Ishikawa (cell line): ENCODE data around the gene NPC1.

Experiments used
- CEBPB ChIP-seq: IDR thresholded peaks from 2 replicates; pipeline ENCODE4 v1.6.1; 2012
- CREB1 ChIP-seq: IDR thresholded peaks from 2 replicates; pipeline ENCODE4 v1.6.1; 2012; ENCODE audit warnings: low read depth
- EGR1 ChIP-seq: IDR thresholded peaks from 2 replicates; pipeline ENCODE4 v1.6.1; 2012
- EP300 ChIP-seq: IDR thresholded peaks from 2 replicates; pipeline ENCODE4 v1.6.1; 2012; ENCODE audit warnings: borderline replicate concordance
- FOXM1 ChIP-seq: IDR thresholded peaks from 2 replicates; pipeline ENCODE4 v1.6.1; 2012; ENCODE audit warnings: low read depth, borderline replicate concordance
- MAX ChIP-seq: IDR thresholded peaks from 2 replicates; pipeline ENCODE4 v1.6.1; 2012
- NFIC ChIP-seq: IDR thresholded peaks from 2 replicates; pipeline ENCODE4 v1.6.1; 2012
- RAD21 ChIP-seq: IDR thresholded peaks from 2 replicates; pipeline ENCODE4 v1.6.1; 2012; ENCODE audit warnings: low read depth
- REST ChIP-seq: IDR thresholded peaks from 2 replicates; pipeline ENCODE4 v1.6.1; 2012; ENCODE audit warnings: low read depth, mild to moderate bottlenecking
- TAF1 ChIP-seq: IDR thresholded peaks from 2 replicates; pipeline ENCODE4 v1.6.1; 2012; ENCODE audit warnings: low read depth, mild to moderate bottlenecking
- TCF12 ChIP-seq: IDR thresholded peaks from 2 replicates; pipeline ENCODE4 v1.6.1; 2012; ENCODE audit warnings: low read depth
- TEAD4 ChIP-seq: IDR thresholded peaks from 2 replicates; pipeline ENCODE4 v1.6.1; 2012
- USF1 ChIP-seq: IDR thresholded peaks from 2 replicates; pipeline ENCODE4 v1.6.1; 2012
- YY1 ChIP-seq: IDR thresholded peaks from 2 replicates; pipeline ENCODE4 v1.6.1; 2012; ENCODE audit warnings: low read depth
- ZBTB7A ChIP-seq: IDR thresholded peaks from 2 replicates; pipeline ENCODE4 v1.6.1; 2012; ENCODE audit warnings: low read depth

The NPC1 gene

GRCh38 chr18:23578891-23579653 is 7.2 kb downstream of the NPC1 start:
- no peak for TF ChIP-seq MAX
- no peak for TF ChIP-seq REST
- TF ChIP-seq TEAD4, result no peak
- TF ChIP-seq RAD21, result no peak
- no peak for TF ChIP-seq EGR1
- TF ChIP-seq NFIC, result no peak
- TF ChIP-seq USF1, result no peak
- no peak for TF ChIP-seq CEBPB
- TF ChIP-seq TAF1, result no peak
- no peak for TF ChIP-seq ZBTB7A
- no peak for TF ChIP-seq EP300
- no peak for TF ChIP-seq YY1

- TF ChIP-seq RAD21 (no peak), YY1 (no peak), TAF1 (no peak), TCF12 (no peak), TEAD4 (no peak), CEBPB (no peak), EGR1 (no peak), EP300 (no peak), USF1 (no peak), CREB1 (no peak), ZBTB7A (no peak), REST (no peak), FOXM1 (no peak), MAX (no peak), NFIC (no peak)
These were observed 8.1 kb downstream of the NPC1 start for GRCh38 chr18:23578067-23578701.

- no peak for TF ChIP-seq CEBPB
- no peak for TF ChIP-seq EP300
- no peak for TF ChIP-seq ZBTB7A
- no peak for TF ChIP-seq TCF12
- no peak for TF ChIP-seq FOXM1
- TF ChIP-seq RAD21, result no peak
These were observed 11.0 kb downstream of the NPC1 start for GRCh38 chr18:23575309-23575651.

GRCh38 chr18:23574611-23575308 is 11.5 kb downstream of the NPC1 start:
- TF ChIP-seq CREB1 (no peak), EGR1 (no peak), MAX (no peak), TCF12 (no peak), EP300 (no peak)

- TF ChIP-seq YY1, result no peak
- TF ChIP-seq EGR1, result no peak
- no peak for TF ChIP-seq TAF1
- TF ChIP-seq MAX, result no peak
- TF ChIP-seq NFIC, result no peak
- TF ChIP-seq RAD21, result no peak
- TF ChIP-seq TCF12, result no peak
- TF ChIP-seq ZBTB7A, result no peak
- no peak for TF ChIP-seq FOXM1
- no peak for TF ChIP-seq TEAD4
- TF ChIP-seq CREB1, result no peak
- TF ChIP-seq CEBPB, result no peak
- no peak for TF ChIP-seq EP300
- TF ChIP-seq REST, result no peak
- no peak for TF ChIP-seq USF1
These were observed 12.5 kb downstream of the NPC1 start for GRCh38 chr18:23573626-23574431.
